Raji (cell line): ENCODE measurements around the gene CDK14.

Experiments
- POLR2A ChIP-seq: IDR thresholded peaks from 2 replicates; pipeline ENCODE4 v1.6.1; 2011; ENCODE audit warnings: low read depth, low read length, control low read depth; ENCODE audit not compliant: insufficient read depth

Gene CDK14

GRCh38 chr7:90876701-90877100, 280.6 kb downstream of the CDK14 start:
- no peak for TF ChIP-seq POLR2A

DNA sequence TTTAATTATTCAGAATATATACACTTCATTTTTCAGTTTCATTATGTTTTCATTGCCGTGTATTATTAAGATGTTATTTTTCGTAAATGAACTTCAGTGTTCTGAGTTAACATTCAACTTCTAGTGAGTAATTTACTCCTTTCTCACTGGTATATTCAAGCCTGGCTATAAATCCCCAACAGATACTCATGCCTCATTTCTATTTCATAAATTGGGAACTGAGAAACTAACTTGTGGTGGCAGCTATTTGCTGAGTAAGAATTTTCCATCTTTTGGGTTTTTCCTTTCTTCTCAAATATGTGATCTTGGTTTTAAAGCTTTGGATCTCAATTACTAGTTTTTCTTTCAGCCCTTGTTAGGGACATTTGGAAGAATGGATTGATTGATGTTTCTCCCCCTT, 281.1 kb downstream of the CDK14 start:
- no peak for TF ChIP-seq POLR2A

DNA sequence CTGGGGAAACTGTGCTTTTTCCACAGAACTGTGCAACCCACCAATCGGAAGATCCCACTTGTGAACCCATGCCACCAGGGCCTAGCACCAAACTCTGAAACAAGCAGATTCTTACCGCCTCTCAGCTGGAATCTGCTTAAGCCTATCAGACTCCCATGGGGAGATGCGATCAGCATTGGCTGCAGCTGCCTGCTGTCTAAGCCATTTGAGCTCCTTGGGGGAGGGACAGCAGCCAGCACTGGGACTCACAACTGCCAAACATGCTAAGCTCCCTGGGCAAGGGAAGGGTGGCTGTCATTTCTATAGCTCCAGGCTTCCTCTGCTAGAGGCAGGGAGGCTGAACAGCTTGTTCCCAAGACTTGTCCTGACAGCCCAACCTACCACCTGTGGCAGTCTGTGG, 283.8 kb downstream of the CDK14 start:
- no peak for TF ChIP-seq POLR2A

- TF ChIP-seq POLR2A = no peak
Observed at GRCh38 chr7:90886416-90886815, 290.3 kb downstream of the CDK14 start.

DNA sequence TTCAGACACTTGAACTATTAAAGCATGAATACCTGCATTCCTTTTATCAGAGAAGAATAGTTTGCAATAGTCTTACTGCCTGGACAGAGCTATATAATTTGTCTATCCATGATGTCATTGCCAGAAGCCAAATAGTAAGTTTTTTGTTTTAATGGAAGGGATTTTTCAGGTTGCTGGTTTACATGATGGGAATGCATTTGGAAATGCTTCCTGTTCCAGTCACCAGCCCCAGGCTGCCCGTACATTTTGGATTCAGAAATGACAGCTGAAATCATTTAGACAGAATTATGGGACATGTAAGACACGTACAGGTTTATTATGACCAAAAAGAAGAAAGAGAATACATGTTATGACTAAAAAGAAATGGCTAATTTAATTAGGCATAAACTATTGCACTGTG, 293.1 kb downstream of the CDK14 start:
- no peak for TF ChIP-seq POLR2A

GRCh38 chr7:90889644-90890043, 293.5 kb downstream of the CDK14 start:
- TF ChIP-seq POLR2A = no peak

DNA sequence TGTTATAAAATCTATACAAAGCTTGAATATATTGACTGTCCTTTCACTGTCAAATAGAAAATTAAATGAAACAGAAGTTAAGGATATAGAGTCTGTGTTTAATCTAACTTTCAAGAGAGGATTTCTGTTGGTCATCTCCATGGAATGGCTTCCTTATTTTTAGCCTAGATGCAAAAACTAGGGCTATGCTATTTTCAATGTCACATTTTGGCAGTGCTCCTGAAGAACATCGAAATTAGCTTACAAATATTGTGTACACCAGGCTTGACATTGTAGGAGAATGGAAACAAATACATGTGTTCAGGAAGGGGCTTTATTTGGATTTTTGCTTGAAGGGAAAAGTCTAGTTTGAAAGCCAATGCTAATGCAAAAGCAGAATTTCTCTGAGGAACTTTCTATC, 295.4 kb downstream of the CDK14 start:
- TF ChIP-seq POLR2A = no peak

DNA sequence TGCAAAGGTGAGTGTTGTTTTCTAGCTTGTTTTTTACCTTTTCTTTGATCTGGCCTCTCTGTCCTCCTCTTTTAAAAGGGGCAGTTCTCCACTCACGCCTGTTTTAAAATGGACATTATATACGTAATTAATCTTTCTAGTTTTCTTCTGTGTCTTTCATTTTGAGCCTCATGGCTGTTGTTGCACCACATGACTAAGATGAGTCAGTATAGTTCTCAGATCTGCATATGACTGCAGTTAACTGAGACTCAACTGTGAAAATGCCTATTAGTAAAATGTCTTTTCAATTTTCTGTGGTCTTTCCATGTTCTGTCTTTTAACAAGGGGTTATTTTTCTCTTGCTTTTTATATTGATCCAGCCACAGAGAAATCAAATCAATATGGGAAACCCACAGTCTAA, 296.1 kb downstream of the CDK14 start:
- TF ChIP-seq POLR2A = no peak

DNA sequence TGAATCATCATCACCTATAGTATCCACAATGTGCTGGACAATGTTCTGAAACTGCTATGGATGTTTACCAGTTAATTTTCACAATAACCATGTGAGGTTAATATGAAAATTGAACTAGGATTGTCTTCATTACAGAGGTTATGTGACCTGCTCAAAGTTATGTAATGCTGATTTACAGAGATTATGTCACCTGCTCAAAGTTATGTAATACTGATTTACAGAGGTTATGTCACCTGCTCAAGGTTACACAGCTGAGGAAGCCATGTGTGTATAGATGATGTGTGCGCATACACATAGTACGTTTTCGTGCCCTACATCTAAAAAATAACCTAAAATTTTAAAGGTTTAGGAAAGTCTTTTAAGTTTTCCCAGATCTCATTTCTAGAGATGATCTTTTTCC, 298.0 kb downstream of the CDK14 start:
- TF ChIP-seq POLR2A = no peak

DNA sequence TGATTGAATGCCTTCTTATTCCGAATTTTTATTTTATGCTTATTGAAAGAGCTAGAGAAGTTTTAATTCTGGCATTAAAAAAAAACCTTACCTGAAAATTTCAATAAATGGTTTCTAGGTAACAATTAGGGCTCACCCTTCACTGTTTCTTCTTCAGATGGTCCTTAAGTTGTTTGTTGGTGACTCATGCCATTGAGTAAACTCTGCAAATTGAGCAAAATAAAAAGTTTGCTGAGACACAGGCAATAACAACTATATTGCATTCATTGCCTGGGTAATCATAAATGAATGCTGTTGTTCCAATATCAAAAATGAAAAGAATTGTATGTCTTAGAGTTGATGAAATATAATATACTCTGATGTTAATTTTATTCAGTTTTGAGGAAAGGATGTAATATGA, 300.3 kb downstream of the CDK14 start:
- no peak for TF ChIP-seq POLR2A

- TF ChIP-seq POLR2A = no peak
Observed at GRCh38 chr7:90897961-90898469, 301.9 kb downstream of the CDK14 start.

GRCh38 chr7:90900628-90901356, 304.7 kb downstream of the CDK14 start:
- no peak for TF ChIP-seq POLR2A

DNA sequence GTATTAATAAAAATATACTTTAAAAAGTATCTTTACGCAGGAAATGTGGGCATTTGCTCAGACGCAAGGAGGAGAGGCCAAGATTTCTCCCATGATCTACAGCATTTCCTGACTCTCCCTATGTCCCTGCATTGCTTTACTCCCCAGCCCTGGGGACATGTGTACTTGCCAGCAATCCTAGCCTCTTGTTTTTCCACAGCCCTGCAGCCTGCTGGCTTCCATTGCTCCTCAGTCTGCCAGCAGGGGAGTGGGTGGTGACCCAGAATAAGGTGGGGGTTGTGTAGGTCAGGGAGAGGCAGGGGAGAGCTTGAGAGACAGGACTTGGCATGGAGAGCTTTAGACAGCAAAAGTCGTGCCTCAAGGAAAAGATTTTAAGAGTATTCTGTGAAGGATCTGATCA, 307.7 kb downstream of the CDK14 start:
- no peak for TF ChIP-seq POLR2A

GRCh38 chr7:90910136-90910535, 314.0 kb downstream of the CDK14 start:
- no peak for TF ChIP-seq POLR2A

GRCh38 chr7:90916319-90916718, 320.2 kb downstream of the CDK14 start:
- no peak for TF ChIP-seq POLR2A

DNA sequence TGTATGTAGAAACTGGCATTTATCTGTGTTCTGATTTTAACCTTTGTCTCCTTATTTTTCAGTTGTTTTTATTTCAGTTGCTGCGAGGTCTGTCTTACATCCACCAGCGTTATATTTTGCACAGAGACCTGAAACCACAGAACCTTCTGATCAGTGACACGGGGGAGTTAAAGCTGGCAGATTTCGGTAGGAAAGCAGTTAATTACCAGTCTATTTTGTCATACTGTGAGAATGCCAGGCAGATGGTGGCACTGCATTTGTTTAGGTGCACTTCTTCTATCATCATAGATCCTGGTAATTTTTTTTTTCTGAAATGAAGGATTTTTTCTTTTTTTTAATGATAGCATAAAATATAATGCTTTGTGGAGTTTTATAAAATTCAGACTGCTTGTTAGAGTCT, 321.4 kb downstream of the CDK14 start:
- TF ChIP-seq POLR2A = no peak

DNA sequence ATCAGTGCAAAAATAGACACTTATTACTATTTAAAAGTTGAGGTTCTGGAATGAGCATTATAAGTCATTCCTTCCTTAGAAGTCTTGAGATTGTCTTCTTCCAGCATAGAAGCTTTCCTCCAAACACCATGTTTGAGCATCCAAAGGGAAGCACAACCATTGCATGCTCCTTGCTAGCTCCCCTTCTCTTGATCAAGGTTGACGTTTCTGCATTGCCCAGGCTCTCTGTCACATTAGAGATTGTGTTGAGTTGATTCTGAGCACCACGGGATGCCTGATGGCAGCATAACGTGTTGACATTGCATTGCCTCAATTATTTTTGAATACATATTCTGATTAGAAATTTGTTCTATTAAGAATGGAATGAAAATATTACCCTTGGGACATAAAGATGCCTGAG, 322.2 kb downstream of the CDK14 start:
- TF ChIP-seq POLR2A = no peak
